AG10803 (cell line): ENCODE data around the gene ATP2B3.

Experiments used
- DNase-seq: peaks from one replicate; pipeline ENCODE4 v3.0.0; 2010; ENCODE audit warnings: low read depth
- H3K4me3 ChIP-seq: 2 replicates; pipeline ENCODE4 v1.5.1; 2011; ENCODE audit warnings: mild to moderate bottlenecking, low read length, control low read depth
- CTCF ChIP-seq: conservative IDR thresholded peaks from 2 replicates; pipeline ENCODE4 v1.5.1; 2011; ENCODE audit warnings: mild to moderate bottlenecking, low read length, control low read depth, inconsistent platforms

Gene ATP2B3

GRCh38 chrX:153623310-153624029, 106.0 kb downstream of the ATP2B3 start:
- no peak for DNase-seq
- no peak overlapping the region for H3K4me3 ChIP-seq
- no peak for TF ChIP-seq CTCF

GRCh38 chrX:153624196-153625091, 107.0 kb downstream of the ATP2B3 start:
- no peak for DNase-seq
- TF ChIP-seq CTCF: no peak
- no peak overlapping the region for H3K4me3 ChIP-seq

- no peak for TF ChIP-seq CTCF
- DNase-seq: no peak
- H3K4me3 ChIP-seq: no peak overlapping the region
These were observed 108.0 kb downstream of the ATP2B3 start for GRCh38 chrX:153625271-153626024.

GRCh38 chrX:153626025-153626633, 108.7 kb downstream of the ATP2B3 start:
- DNase-seq: no peak
- TF ChIP-seq CTCF: no peak
- no peak overlapping the region for H3K4me3 ChIP-seq

- TF ChIP-seq CTCF: no peak
- H3K4me3 ChIP-seq: no peak overlapping the region
- no peak for DNase-seq
These were observed 109.6 kb downstream of the ATP2B3 start for GRCh38 chrX:153626863-153627674.

GRCh38 chrX:153627675-153628111, 110.3 kb downstream of the ATP2B3 start:
- DNase-seq: no peak
- H3K4me3 ChIP-seq: no peak overlapping the region
- TF ChIP-seq CTCF: no peak
